Measurements from ENCODE around the gene ZNF784.

ZNF784 gene

DNA sequence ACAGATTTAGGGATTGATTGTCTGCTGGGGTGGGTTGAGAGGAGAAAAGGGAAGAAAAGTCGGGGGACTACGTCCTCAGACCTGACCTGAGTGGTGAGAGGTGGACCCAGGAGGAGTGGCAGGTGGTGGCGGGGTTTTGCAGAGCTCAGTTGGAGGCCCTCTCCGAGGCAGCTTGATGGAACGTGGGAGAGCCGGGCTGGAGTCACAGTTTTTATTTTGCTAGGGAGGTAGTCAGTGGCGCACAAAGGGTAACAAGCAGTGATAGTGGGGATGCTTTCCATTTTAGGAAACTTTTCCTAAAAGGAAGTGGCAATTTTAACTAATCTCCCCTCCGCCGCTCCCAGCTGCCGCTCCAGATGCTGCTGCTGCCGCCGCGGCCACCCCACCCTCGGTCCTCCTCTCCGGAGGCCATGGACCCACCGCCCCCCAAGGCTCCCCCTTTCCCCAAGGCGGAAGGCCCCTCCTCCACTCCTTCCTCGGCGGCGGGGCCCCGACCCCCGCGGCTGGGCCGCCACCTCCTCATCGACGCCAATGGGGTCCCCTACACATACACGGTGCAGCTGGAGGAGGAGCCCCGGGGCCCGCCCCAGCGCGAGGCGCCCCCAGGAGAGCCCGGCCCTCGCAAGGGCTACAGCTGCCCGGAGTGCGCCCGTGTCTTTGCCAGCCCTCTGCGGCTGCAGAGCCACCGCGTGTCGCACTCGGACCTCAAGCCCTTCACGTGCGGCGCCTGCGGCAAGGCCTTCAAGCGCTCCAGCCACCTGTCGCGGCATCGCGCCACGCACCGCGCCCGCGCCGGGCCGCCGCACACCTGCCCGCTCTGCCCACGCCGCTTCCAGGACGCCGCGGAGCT, 18.0 kb upstream of the ZNF784 start:
- peak; percentile 66 for DNase-seq

DNA sequence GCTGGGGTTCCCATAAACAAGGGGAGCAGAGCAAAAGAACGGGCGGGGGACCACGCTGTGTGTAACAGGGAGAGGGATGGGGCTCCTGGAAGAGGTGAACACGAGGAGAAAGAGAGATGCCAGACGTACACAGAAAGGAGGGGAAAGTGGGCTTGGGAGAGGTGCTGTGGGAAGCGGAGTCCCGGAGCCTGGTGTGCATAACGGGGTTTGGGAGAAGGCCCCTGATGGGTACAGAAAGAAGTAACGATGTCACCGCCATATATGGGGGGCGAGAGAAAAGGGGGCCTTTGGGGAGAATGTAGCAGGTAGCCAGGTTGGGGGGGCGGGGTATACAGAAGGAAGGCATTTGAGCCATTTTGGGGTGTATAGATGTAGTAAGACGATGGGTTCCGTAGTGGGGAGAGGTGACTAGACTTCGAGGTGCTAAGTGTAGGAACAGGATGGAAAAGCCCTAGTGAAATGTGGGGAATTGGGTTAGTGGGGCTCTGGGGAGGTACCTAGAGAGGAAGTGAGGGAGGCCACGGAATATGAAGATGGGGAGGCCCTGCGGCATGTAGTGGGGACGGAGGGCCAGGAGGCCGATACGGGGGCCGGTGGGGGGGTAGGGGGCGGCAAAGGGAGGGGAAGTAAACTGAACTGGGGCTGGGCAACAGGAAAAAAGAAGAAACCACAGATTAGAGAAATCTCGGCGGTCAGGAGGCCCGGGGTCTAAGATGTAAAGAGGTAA, 17.2 kb upstream of the ZNF784 start:
- DNase-seq: peak; percentile 64

DNA sequence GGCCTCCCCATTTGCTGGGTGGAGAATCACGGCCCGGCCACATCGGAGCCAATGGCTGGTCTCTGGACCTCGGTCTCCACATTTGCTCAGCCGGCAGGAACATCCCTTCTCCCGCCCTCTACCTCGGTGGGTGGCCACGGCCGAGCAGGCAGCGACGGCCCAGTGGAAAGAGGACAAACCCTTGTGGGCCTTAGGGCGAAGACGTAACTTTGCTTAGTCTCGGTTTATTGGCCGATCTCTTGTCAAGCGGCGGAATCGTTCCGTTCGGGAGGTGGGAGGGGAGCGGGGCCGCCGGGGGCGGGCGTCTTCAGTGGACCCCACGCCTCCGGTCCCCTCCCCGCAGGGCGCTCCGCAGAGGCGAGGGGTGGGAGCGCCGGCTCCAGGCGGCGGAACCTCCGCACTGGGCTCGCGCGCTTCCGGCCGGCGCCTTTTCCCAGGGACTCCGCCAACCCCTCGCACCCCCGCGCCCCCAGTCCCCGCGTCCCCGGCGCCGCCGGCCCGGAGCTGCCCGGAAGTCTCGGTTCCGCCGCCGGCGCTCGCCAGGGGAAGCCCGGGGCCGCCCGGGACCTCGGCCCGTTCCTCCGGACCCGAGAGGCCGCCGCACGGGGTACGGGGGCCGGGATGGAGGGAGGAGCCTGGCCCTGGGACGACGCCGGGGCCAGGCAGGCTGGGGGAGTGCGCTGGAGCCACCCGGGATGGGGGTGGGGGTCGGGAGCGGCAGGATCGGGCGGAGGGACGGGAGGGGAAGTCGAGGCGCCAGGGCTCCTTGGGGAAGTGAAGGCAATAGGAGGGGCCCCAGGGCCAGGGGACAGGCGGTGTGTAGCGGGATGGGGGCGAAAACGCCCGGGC, 16.4 kb upstream of the ZNF784 start, which contains the start of gene ZNF580:
Gene ZNF580 (plus strand): TSS at position 426 of the 849 bp plus-strand sequence. CDS start 1,507 bp downstream, outside the sequence.
- peak; percentile 86 for DNase-seq

DNA sequence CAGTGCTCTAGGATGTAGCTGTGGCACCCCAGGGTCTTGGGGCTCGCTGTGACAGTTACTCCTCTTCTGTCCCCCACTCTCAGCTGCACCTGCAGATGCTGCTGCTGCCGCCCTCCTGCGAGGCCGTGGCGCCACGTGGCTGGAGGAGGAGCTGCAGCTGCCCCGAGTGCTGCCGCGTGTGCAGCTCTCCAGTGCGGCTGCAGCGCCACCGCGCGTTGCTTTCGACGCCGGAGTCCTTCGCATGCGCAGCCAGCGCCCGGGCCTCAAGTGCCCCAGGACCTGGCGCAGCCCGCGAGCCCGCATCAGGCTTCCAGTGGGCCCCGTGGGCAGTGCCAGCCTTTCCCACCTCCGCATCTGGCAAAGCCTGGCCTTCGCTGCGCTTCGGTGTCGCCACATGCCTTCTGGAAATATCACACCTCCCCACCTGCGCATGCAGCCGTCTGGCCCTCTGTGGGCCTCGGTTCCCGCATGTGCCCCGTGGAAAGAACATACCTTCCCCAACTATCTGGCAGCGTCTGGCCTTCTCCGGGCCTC, 15.7 kb upstream of the ZNF784 start:
- DNase-seq: peak; percentile 70

DNA sequence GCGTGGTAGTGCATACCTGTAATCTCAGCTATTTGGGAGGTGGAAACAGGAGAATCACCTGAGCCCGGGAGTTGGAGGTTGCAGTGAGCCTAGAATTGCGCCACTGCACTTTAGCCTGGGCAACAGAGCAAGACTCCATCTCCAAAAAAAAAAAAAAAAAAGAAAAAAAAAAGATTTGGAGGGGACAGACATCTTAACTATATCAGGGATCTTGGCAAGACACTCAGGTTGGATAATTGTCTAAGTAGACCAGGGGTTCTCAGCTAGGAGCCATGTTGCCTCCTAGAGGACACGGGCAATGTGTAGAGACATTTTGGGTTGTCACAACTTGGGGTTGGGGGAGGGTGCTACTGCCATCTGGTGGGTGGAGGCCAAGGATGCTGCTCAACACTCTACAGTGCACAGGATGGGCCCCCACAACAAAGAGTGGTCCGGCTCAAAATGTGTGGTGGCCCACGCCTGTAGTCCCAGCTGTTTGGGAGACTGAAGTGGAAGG, 14.5 kb upstream of the ZNF784 start:
- DNase-seq: peak; percentile 80

DNA sequence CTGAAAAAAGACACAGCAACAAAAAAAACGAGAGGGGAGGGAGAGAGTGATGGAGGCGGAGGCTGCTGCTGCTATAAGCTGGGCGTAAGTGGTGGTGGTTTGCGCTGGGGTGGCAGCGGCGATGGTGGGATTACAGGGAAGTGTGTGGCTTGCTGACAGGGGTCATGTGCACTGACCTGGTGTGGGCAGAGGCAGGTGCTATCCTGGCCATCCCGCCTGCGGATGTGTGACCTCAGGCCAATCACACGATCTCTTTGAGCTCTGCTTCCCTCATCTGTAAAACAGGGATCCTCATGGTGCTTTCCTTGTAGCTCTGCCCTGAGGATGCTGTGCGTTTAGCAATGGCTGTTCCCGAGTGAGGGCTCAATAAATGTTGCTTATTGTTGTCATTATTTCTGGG, 13.2 kb upstream of the ZNF784 start:
- DNase-seq: no peak

DNA sequence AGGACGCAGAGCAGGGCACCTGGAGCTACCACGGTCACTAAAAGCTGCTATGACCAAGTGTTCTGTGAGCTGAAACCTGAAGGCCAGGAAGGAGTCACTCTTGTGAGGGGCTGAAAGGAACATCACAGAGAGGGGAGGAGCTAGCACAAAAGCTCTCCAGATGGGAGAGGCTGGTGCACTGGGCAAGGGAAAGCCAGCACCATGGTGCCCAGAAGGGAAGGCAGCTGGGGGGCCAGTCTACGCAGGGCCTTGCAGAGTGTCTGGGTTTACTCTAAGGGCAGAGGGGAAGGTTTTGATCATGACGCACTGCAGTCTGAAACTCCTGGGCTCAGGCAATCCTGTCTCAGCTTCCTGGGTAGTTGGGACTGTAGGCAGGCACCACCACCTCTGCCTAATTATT, 12.4 kb upstream of the ZNF784 start:
- no peak for DNase-seq

DNA sequence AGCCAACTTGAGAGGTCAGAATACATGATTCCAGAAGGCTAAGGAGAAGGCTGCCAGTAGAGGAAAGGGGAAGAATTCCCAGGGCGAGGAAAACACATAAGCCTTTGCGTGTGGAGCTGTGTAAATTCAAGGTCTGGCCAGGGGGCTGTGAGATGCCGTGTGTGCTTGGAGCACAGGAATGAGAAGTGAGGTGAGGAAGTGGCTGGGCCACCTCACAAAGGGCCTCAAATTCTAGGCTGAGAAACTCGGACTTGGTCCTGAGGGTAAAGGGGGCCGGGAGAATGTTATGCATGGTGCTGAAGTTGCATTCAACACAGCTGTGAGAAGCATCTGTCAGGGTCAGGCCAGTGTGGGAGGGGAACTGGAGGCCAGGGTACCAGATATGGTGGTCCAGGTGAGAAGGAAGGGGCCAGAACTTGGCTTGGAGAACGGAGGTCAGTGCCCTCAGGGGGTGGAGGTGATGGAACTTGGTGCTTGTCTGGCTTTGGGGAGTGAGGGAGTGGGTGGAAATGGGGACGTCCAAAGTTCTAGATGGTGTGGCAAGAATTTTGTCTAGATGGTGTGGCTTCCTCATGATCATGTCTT, 11.6 kb upstream of the ZNF784 start:
- no peak for DNase-seq

DNA sequence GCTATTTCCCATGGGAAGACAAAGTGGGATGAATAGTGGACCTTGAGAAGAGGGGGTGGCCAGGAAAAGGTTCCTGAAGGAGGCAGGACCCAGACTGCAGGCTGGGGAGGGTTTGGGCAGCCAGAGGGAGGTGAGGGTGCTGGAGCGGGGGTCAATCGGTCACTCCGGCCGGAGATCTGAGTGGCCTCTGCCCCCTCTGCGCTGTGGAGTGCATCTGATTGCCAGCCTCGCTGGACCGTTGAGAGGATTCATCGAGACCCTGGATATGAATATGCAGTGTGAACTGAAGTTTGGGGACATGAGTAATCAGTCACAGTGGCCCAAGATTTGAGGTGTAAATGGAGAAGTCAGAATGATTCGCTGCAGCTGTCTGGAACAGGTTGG, 11.0 kb upstream of the ZNF784 start:
- DNase-seq: no peak

DNA sequence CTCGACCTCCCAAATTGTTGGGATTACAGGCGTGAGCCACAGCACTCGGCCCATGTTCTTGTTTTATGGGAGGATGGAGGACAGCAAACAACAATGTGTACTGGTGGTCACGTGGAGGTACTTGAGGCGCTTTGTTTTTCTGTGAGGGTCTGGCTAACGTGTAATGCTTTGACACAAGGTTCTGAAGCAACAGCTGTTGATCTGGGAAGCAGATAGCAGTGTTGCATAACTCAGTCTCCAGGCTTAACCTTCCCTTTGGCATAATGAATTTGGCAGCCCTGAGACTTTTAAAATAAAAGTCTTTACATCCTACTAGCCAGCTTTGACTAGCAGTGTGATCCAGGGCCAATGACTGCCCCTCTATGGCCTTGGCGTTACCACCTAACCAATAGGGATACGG, 9.5 kb upstream of the ZNF784 start:
- no peak for DNase-seq

DNA sequence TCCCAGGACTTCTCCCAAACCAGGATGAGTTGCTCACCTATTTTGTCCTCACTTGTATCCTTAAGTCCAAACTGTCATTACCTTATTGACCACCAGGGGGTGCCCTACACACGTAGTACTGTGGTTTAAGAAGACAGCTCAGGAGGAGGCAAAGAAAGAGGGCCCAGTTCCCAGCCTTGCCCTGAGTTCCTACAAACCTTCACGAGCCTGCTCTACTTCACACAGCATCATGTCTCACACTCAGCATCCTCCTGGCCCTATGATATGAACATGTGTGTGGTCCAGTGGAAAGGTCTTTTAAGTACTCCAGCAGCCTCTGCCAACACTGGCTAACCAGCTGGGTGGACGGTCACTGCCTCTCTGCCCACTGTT, 8.1 kb upstream of the ZNF784 start:
- peak; percentile 97 for DNase-seq

DNA sequence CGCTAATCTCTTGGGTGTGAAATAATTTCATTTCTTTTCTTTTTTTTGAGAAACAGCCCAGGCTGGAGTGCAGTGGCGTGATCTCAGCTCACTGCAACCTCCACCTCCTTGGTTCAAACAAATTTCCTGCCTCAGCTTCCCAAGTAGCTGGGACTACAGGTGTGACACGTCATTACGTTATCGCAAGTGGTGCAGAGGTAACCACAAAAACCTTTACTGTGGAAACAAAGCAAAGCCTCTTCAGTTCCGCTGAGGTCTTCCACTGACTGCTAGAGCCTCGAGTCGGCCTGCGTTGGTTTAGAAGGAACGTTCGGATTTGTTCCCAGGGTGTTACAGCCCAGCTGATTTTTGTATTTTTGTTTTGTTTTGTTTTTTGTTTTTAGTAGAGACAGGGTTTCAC, 2.0 kb upstream of the ZNF784 start:
- no peak for DNase-seq

DNA sequence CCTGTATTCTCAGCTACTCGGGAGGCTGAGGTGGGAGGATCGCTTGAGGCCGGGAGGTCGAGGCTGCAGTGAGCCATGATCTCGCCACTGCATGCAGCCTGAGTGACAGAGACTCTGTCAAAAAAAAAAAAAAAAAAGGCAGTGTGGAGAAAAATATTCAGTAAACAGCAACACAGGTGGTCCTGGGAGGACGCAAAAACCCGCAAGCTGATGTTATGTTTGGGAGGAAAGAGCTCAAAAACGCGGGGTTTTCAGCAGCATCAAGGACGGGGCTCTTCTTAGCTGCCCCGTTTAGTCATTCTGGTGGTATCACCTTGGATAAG, 599 bp upstream of the ZNF784 start:
- DNase-seq: no peak

DNA sequence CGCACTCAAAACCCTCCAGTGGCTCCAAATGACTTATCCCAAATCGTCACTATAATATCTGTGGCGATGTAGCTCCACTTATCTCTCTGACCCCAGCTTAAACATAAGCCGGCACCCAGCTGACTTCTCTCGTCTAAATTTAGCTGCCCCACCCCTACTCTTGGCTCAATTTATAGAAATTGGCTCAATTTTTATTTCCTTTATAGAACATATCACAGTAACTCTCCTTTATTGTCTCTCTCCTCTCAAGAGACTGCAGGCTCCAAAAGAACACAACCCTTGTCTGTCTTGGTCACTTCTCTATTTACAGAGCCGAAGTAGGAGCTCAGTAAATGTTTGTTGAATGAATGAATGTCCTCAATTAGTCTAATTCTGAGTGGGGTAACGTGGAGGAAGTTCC, 805 bp downstream of the ZNF784 start:
- DNase-seq: no peak

DNA sequence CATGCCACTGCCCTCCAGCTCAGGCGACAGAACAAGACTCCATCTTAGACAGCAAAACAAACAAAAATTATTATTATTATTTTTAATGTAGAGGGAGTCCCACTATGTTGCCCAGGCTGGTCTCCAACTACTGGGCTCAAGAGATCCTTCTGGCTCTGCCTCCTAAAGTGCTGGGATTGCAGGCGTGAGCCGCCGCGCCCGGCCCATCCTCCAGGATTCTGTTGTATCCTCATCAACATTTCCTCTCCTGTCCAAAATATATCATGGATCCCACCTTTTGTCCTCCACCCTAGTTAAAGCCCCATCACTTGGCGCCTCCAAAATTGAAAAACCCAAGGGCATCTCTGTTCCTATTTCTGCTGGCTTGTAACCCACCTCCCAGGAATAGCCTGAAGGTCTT, 1.2 kb downstream of the ZNF784 start:
- no peak for DNase-seq

DNA sequence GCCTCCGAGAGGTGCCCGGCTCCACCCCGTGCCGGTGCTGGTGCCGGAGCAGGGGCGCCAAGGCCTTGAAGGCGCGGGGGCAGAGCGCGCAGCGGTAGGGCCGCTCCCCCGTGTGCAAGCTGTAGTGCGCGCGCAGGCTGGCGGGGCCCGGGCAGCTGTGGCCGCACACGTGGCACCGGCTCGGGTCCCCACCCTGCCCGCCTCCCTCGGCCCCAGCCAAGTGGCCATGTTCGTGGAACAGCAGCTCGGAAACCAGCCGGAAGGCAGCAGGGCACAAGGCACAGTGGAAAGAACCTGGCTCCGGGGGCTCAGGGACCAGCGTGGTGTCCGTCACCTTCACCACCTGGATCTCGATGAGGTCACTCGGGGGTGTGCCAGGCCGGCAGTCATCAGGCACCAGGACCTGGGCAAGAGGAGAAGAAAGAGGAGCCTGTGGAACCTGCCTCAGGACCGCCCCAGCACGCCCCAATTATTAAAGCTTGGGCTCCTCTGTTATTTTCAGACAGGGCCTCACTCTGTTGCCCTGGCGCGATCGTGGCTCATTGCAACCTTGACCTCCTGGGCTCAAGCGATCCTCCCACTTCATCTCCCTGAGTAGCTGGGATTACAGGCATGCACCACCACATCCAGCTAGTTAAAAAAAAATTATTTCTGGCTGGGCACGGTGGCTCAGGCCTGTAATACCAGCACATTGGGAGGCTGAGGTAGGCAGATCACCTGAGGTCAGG, 2.0 kb downstream of the ZNF784 start:
- no peak for DNase-seq

DNA sequence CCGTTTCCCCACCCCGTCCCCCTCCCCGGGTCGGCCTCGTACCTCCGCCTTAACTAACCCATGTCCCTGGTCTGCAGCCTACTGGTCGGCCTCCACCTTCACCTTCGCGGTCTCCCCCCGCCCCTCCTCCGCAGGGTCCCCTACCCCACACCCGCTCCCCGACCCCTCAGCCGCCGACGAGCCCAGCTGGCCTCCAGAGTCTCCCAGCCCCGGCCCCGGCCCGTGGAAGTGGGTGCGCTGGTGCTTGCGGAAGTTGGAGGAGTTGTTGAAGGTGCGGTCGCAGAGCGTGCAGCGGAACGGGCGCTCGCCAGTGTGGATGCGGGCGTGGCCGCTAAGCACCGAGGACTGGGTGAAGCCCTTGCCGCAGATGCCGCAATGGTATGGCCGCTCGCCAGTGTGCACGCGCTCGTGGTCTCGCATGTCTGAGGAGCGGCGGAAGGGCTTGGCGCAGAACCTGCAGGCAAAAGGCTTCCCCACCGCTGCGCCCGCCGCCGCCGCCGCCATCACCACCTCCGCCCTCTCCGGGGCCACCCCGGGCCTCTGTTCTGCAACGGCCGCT, 2.6 kb downstream of the ZNF784 start:
- DNase-seq: no peak

DNA sequence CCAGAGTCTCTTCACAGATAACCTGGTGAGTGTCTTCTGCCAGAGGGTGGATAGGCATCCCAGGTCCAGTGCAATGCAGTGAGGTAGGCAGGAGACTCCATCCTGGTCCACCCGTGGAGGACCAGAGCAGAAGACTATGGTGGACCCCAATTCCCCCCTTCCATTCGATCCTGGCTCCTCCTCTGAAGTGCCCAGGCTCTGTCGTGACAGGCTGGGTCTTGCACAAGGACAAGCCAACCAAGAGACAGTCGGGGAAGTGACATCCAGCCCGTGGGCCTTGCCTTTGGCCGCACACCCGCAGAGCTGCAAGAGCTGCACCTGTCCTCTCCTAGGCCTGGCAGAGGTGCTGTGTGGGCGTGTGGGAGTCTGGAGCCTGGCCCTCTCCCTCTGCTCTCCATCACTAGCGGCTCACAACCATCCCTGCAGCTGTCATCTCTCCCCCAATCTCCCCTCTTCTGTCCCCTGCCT, 3.1 kb downstream of the ZNF784 start:
- no peak for DNase-seq

DNA sequence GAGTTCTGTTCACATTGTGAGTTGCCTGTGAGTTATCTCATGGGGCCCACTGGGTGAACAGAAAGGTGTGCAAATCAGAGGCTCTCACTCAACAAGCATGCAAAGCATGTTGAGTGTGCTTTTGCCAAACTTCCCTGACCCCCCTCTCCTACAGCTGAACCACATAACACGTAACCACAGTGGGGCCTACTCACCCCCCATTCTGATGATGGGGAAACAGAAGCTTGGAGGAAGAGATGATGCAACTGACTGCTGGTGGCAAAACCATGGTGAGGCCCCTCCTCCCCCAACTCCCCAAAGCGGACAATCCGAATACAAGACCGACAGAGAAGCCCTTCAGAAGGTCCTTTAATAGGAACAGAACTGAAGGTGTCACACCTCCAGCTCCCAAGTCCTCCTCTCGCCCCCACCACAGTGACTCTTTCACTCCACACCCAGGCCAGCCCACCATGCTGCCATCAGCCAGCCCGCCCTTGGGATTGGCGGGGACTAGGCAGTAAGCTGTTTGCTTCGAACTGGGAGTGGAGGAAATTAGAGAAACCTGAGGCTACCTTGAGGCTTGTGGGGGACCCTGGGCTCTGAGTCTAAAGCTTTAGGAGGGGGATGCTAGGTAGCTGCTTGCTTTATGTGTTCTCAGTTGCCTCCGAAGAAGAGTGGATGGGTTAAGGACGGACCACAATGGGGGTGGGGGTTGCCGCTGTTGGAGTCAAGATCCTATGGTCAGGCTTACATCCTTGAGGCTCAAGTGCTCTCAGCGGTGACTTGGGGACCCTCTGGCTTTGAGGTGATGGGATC, 3.8 kb downstream of the ZNF784 start:
- DNase-seq: no peak

DNA sequence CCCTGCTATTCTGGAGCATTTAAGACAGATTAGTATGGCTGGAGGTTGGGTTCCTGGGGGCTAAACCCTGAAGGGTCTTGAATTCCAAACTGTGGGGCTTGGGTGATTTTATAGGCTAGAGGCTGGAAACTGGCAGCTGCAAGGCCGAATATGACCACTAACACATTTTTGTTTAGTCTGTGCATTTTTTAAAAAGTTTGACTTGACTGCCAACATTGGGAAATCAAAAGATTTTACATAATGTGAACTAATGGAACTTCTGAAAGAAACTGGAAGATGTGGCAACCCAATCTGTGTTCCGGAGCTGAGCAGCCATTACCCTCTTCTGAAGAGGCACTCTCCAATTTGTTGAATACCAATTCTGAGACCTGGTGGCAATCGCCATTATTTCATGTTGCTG, 5.1 kb downstream of the ZNF784 start:
- DNase-seq: no peak

DNA sequence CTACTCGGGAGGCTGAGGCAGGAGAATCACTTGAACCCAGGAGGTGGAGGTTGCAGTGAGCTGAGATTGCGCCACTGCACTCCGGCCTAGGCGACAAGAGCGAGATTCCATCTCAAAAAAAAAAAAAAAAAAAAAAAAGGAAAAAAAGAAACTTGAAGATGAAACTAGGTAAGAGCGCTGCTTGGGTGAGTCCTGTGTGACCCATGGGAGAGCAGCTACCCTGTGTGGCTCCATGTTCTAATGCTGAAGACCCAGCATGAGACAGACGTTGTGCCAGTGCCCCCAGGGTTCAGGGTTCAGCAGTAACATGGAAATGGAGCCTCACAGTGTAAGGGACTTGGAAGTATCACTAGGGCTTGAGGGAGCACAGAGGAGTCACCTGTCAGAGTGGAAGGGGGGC, 5.9 kb downstream of the ZNF784 start:
- no peak for DNase-seq
